Measurements from ENCODE around the gene STIM2.

GRCh38 chr4:27066591-27066990, 205.9 kb downstream of the STIM2 start:
- no peak for TF ChIP-seq GATA2 (IDR thresholded peaks at IDR 0.05; ENCODE audit: low read depth, low read length)
- TF ChIP-seq GATA3 (IDR thresholded peaks at IDR 0.05; ENCODE audit: low read depth, low read length), result no peak

Data from SH-SY5Y (cell line).